DND-41 (cell line): ENCODE data around the gene RAVER2.

Experiments used
- CTCF ChIP-seq: IDR thresholded peaks from 2 replicates; pipeline ENCODE4 v1.5.1; 2012; ENCODE audit warnings: borderline replicate concordance, low read length, moderate library complexity, mild to moderate bottlenecking; ENCODE audit not compliant: poor library complexity, severe bottlenecking; ENCODE audit errors: extremely low read depth
- EZH2 ChIP-seq: IDR thresholded peaks from 3 replicates; pipeline ENCODE4 v1.6.1; 2012; ENCODE audit warnings: borderline replicate concordance, low read depth, mild to moderate bottlenecking, moderate library complexity, low read length, inconsistent platforms; ENCODE audit not compliant: severe bottlenecking

- no peak for TF ChIP-seq CTCF
- TF ChIP-seq EZH2, result no peak
These were observed 57.1 kb downstream of the RAVER2 start for GRCh38 chr1:64801851-64802523.
